GM19395 (cell line): Measurements from ENCODE around the gene CEP350.
A peak's percentile ranks its signal among the peaks of the same experiment; 100 is the strongest.

Source experiments
- ATAC-seq: cut with Tn5 transposase; IDR thresholded peaks from one replicate; pipeline ENCODE4 v1.9.1; 2021; ENCODE audit warnings: mild to moderate bottlenecking, moderate library complexity; ENCODE audit not compliant: unreplicated experiment

The CEP350 gene

GRCh38 chr1:180153032-180153431 is 198.4 kb downstream of the CEP350 start:
- ATAC-seq = no peak

- peak; percentile 6 for ATAC-seq
Measured at GRCh38 chr1:180154003-180154324, 199.4 kb downstream of the CEP350 start.

- ATAC-seq = peak; percentile 87
Measured at GRCh38 chr1:180154325-180155181, 199.9 kb downstream of the CEP350 start, which contains the start of gene QSOX1. TSS of gene QSOX1 (plus strand) at chr1:180154869. CDS start at chr1:180154908, 39 bp downstream.

GRCh38 chr1:180155182-180155682 is 200.6 kb downstream of the CEP350 start:
- peak; percentile 8 for ATAC-seq

- ATAC-seq = no peak
Measured at GRCh38 chr1:180156201-180156600, 201.6 kb downstream of the CEP350 start.

GRCh38 chr1:180156631-180157091 is 202.1 kb downstream of the CEP350 start:
- no peak for ATAC-seq

GRCh38 chr1:180157108-180157507 is 202.5 kb downstream of the CEP350 start:
- no peak for ATAC-seq

GRCh38 chr1:180157576-180158057 is 203.0 kb downstream of the CEP350 start:
- no peak for ATAC-seq

- ATAC-seq = no peak
Measured at GRCh38 chr1:180158149-180159147, 203.8 kb downstream of the CEP350 start.

GRCh38 chr1:180160357-180160756 is 205.7 kb downstream of the CEP350 start:
- no peak for ATAC-seq

- ATAC-seq = no peak
Measured at GRCh38 chr1:180163041-180163440, 208.4 kb downstream of the CEP350 start.
